Mesenchymal stem cell (in vitro differentiated cells and primary cell): ENCODE results near the gene PAX5.
A peak's percentile ranks its signal among the peaks of the same experiment; 100 is the strongest.

Source experiments
- DNase-seq: peaks from one replicate; pipeline ENCODE4 v3.0.0-alpha.2; 2013
- H2AFZ ChIP-seq: one replicate; pipeline ENCODE4 v1.6.1; 2013; ENCODE audit warnings: low read depth, mild to moderate bottlenecking, control low read depth, inconsistent platforms, low read length, moderate library complexity
- H2AK5ac ChIP-seq: 2 replicates; pipeline ENCODE4 v1.6.1; 2013; ENCODE audit warnings: low read length, moderate library complexity, mild to moderate bottlenecking, inconsistent platforms; ENCODE audit not compliant: severe bottlenecking
- H2BK120ac ChIP-seq: one replicate; pipeline ENCODE4 v1.6.1; 2013; ENCODE audit warnings: low read depth, mild to moderate bottlenecking, inconsistent platforms, low read length, moderate library complexity
- H2BK12ac ChIP-seq, 2 experiments: one replicate each; pipeline ENCODE4 v1.6.1; 2013; ENCODE audit warnings: inconsistent platforms in 2 of 2, low read length in 2 of 2, mild to moderate bottlenecking in 2 of 2, moderate library complexity in 2 of 2, control low read depth in 1 of 2
- H2BK15ac ChIP-seq: one replicate; pipeline ENCODE4 v1.6.1; 2013; ENCODE audit warnings: mild to moderate bottlenecking, low read depth, inconsistent platforms; ENCODE audit not compliant: poor library complexity, severe bottlenecking
- H2BK5ac ChIP-seq: 2 replicates; pipeline ENCODE4 v1.6.1; 2013; ENCODE audit warnings: low read depth, mild to moderate bottlenecking, low read length, control low read depth, inconsistent platforms; ENCODE audit not compliant: poor library complexity, severe bottlenecking
- H3K14ac ChIP-seq, 2 experiments: one replicate each; pipeline ENCODE4 v1.6.1; 2013; ENCODE audit warnings: inconsistent platforms in 2 of 2, low read length in 2 of 2, control low read depth in 1 of 2, mild to moderate bottlenecking in 1 of 2, moderate library complexity in 1 of 2
- H3K18ac ChIP-seq, 2 experiments: one replicate each; pipeline ENCODE4 v1.6.1; 2013; ENCODE audit warnings: inconsistent platforms in 2 of 2, low read length in 2 of 2, control low read depth in 1 of 2, low read depth in 1 of 2, mild to moderate bottlenecking in 1 of 2
- H3K23ac ChIP-seq, 2 experiments: one replicate each; pipeline ENCODE4 v1.6.1; 2013; ENCODE audit warnings: inconsistent platforms in 2 of 2, low read length in 2 of 2, mild to moderate bottlenecking in 2 of 2, moderate library complexity in 2 of 2, control low read depth in 1 of 2
- H3K27ac ChIP-seq: 2 replicates; pipeline ENCODE4 v1.5.1; 2013; ENCODE audit warnings: mild to moderate bottlenecking, moderate library complexity, low read length, control low read depth, inconsistent platforms; ENCODE audit not compliant: poor library complexity, severe bottlenecking
- H3K27me3 ChIP-seq, 2 experiments: 2 replicates each; pipeline versions ENCODE4 v1.6.1 to v1.7.0; 2013; ENCODE audit warnings: low read length in 2 of 2, mild to moderate bottlenecking in 2 of 2, moderate library complexity in 2 of 2, control low read depth in 1 of 2, inconsistent platforms in 1 of 2; ENCODE audit not compliant: control insufficient read depth in 1 of 2, insufficient read depth in 1 of 2
- H3K36me3 ChIP-seq, 2 experiments: 2 replicates each; pipeline versions ENCODE4 v1.6.1 to v1.7.0; 2013; ENCODE audit warnings: low read length in 2 of 2, control low read depth in 1 of 2, inconsistent platforms in 1 of 2, low read depth in 1 of 2, mild to moderate bottlenecking in 1 of 2; ENCODE audit not compliant: insufficient read depth in 2 of 2, control insufficient read depth in 1 of 2
- H3K4ac ChIP-seq, 2 experiments: one replicate each; pipeline ENCODE4 v1.6.1; 2013; ENCODE audit warnings: inconsistent platforms in 2 of 2, low read length in 2 of 2, mild to moderate bottlenecking in 2 of 2, moderate library complexity in 2 of 2, control low read depth in 1 of 2, low read depth in 1 of 2
- H3K4me1 ChIP-seq: 2 replicates; pipeline ENCODE4 v1.6.1; 2013; ENCODE audit warnings: low read depth, low read length, control low read depth; ENCODE audit not compliant: control insufficient read depth, insufficient read depth
- H3K4me2 ChIP-seq: 2 replicates; pipeline ENCODE4 v1.6.1; 2013; ENCODE audit warnings: low read length, mild to moderate bottlenecking, inconsistent platforms; ENCODE audit not compliant: poor library complexity, severe bottlenecking
- H3K4me3 ChIP-seq, 2 experiments: 2 replicates each; pipeline versions ENCODE4 v1.5.1 to v1.7.0; 2013; ENCODE audit warnings: low read length in 2 of 2, mild to moderate bottlenecking in 2 of 2, control low read depth in 1 of 2, low read depth in 1 of 2; ENCODE audit not compliant: insufficient read depth in 1 of 2
- H3K79me1 ChIP-seq: replicated peaks from 2 replicates; pipeline ENCODE4 v1.6.1; 2013; ENCODE audit warnings: mild to moderate bottlenecking, control low read depth, low read length, inconsistent platforms; ENCODE audit not compliant: poor library complexity, severe bottlenecking
- H3K9ac ChIP-seq: 2 replicates; pipeline ENCODE4 v1.7.0; 2013; ENCODE audit warnings: mild to moderate bottlenecking, low read length, moderate library complexity
- H3K9me3 ChIP-seq: 2 replicates; pipeline ENCODE4 v1.7.0; 2013; ENCODE audit warnings: mild to moderate bottlenecking, low read length; ENCODE audit not compliant: control insufficient read depth
- H4K8ac ChIP-seq: one replicate; pipeline ENCODE4 v1.6.1; 2013; ENCODE audit warnings: inconsistent platforms, mild to moderate bottlenecking, low read length, moderate library complexity
- H4K91ac ChIP-seq: one replicate; pipeline ENCODE4 v1.6.1; 2013; ENCODE audit warnings: mild to moderate bottlenecking, low read length, inconsistent platforms
- WGBS: methylation state at CpG from one replicate; pipeline ENCODE4 v1.1.7; 2013; ENCODE audit warnings: mixed read lengths; 5-methylcytosine and 5-hydroxymethylcytosine counted together

PAX5 gene

DNA sequence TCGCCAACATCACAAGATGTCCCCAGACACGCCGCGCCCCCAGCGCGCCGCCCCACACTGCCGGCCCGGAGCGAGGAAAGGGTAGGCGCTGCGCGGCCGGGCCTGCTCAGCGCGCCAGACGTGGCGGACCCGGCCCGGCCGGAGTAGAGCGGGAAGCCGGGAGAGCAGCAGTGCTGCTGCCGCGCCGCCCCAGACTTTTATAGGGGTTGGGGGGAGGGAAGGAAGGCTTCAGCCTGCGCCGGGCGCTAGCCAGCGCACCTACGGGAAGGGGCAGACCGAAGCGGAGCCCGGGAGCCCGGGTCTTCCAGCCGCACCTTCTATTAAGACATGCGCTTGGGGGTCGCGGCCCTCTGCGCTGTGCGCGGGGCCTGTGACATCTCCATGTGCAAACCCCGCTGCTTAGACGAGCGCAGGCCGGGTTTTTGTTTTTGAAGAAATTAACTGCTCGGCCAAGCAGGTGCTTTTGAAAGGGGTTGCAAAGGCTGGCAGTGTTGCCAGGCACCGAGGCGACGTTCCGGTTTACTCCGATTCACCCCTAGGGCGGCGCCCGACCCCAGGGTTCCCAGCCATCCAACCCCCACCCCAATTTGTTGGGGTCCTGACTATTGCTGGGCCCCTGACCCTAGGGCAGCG is 353 bp upstream of the PAX5 start:
- Histone ChIP-seq H3K9ac (no peak overlapping the region), H3K4me2 (peak overlapping the region; percentile 85), H3K79me1 (no peaks in the 10 kb centered on the region), H3K4ac (no peak overlapping the region), H3K14ac (no peak overlapping the region), H3K27me3 (peaks cover 96 to 100% of the 10 kb centered on the region in 2 experiments), H2AK5ac (no peak overlapping the region), H2BK5ac (no peak overlapping the region), H4K8ac (no peak overlapping the region), H2AFZ (no peak overlapping the region), H3K36me3 (no peaks in the 10 kb centered on the region), H2BK12ac (no peak overlapping the region), H3K18ac (no peak overlapping the region), H4K91ac (no peak overlapping the region), H3K4me3 (peak overlapping the region in 1 of 2 experiments; percentile 49), H3K27ac (no peak overlapping the region), H2BK120ac (no peak overlapping the region), H3K9me3 (no peaks in the 10 kb centered on the region), H3K23ac (no peak overlapping the region), H3K4me1 (peaks cover 40% of the 10 kb centered on the region), H2BK15ac (no peak overlapping the region)
- no peak for DNase-seq
- WGBS = under 1% methylated on average over 54 of the region's 56 CpGs

DNA sequence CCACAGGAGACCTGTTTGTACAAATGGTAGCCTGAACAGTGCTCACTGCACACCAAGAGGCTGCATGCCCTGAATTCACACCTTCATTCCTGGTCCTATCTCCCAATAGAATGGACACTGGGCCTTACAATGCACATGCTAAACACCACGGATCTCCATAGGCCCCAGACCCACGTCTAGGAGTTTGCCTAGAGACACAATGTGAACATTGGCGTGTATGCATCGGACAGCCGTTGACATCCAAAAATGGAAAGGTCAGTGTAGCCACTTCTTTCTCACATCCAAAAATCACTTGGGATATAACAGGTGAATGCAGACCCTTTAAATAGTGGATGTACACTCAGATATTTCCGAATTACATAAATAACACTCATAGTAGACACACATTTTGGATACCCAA is 927 bp downstream of the PAX5 start:
- H3K9ac ChIP-seq = no peak overlapping the region
- H3K27me3 ChIP-seq = peaks cover 98 to 100% of the 10 kb centered on the region in 2 experiments
- H3K4me2 ChIP-seq = no peak overlapping the region
- no peak for DNase-seq
- no peak overlapping the region for H3K4me3 ChIP-seq
- no peak overlapping the region for H2BK12ac ChIP-seq
- H3K79me1 ChIP-seq = no peaks in the 10 kb centered on the region
- no peak overlapping the region for H2BK120ac ChIP-seq
- H3K23ac ChIP-seq = no peak overlapping the region
- no peak overlapping the region for H2AK5ac ChIP-seq
- 69% methylated on average over 6 of the region's 6 CpGs for WGBS
- H2AFZ ChIP-seq = no peak overlapping the region
- no peak overlapping the region for H3K14ac ChIP-seq
- H3K18ac ChIP-seq = no peak overlapping the region
- no peak overlapping the region for H3K27ac ChIP-seq
- H4K8ac ChIP-seq = no peak overlapping the region
- no peaks in the 10 kb centered on the region for H3K36me3 ChIP-seq
- H3K4me1 ChIP-seq = peaks cover 40% of the 10 kb centered on the region
- no peak overlapping the region for H2BK5ac ChIP-seq
- H3K4ac ChIP-seq = no peak overlapping the region
- H4K91ac ChIP-seq = no peak overlapping the region
- H3K9me3 ChIP-seq = peaks cover 5% of the 10 kb centered on the region
- no peak overlapping the region for H2BK15ac ChIP-seq

DNA sequence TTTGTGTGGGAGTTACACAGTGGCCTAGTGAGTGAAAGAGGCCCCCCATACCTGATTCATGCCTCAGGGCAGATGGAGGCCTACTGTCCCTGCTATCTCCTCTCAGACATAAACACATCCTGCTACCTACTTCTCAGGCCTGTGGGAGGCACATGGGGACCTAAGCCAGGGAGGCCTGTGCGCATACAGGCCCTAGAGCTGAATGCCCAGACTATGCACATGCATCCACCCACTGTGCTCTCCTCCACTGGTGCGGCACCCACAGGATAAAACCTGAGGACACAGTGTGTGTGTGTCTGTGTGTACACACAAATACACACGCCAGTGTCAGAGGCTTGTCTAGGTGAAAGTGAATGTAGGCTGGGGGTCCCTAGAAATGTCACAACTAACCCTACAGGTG is 1.4 kb downstream of the PAX5 start:
- no peak overlapping the region for H3K23ac ChIP-seq
- H3K14ac ChIP-seq = no peak overlapping the region
- no peak overlapping the region for H2BK120ac ChIP-seq
- no peak overlapping the region for H2BK12ac ChIP-seq
- H2AFZ ChIP-seq = no peak overlapping the region
- 100% methylated on average over 1 of the region's 3 CpGs for WGBS
- H3K79me1 ChIP-seq = no peaks in the 10 kb centered on the region
- no peak overlapping the region for H3K27ac ChIP-seq
- DNase-seq = no peak
- H4K91ac ChIP-seq = no peak overlapping the region
- H3K4ac ChIP-seq = no peak overlapping the region
- no peak overlapping the region for H3K9ac ChIP-seq
- H2BK5ac ChIP-seq = no peak overlapping the region
- H2AK5ac ChIP-seq = no peak overlapping the region
- H2BK15ac ChIP-seq = no peak overlapping the region
- H3K4me3 ChIP-seq = no peak overlapping the region
- no peaks in the 10 kb centered on the region for H3K36me3 ChIP-seq
- H3K9me3 ChIP-seq = peaks cover 5% of the 10 kb centered on the region
- H4K8ac ChIP-seq = no peak overlapping the region
- H3K4me1 ChIP-seq = peaks cover 38% of the 10 kb centered on the region
- H3K4me2 ChIP-seq = no peak overlapping the region
- H3K27me3 ChIP-seq = peaks cover 98 to 100% of the 10 kb centered on the region in 2 experiments
- H3K18ac ChIP-seq = no peak overlapping the region

DNA sequence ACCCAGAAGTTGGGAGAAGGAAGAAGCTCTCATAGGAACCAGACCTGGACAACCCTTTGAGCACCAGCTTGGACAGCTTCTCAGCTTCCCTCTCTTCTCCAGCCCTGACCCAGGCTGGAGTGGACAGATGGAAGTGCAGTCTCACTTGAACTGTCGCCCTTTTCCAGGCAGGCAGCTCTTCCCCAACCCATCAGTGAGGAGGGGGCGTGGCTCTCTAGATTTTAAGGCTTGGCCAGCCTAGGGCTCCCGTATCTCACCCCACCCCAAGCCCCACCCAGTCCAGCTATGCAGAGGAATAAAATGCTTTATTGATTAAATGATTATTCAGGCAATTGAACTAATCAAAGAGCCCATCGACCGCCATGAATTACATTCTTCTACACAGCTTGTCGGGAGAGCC is 2.2 kb downstream of the PAX5 start:
- Histone ChIP-seq H2BK5ac (no peak overlapping the region), H2AK5ac (no peak overlapping the region), H2AFZ (no peak overlapping the region), H3K4me2 (no peak overlapping the region), H4K8ac (no peak overlapping the region), H3K18ac (no peak overlapping the region), H3K9ac (no peak overlapping the region), H3K27ac (no peak overlapping the region), H3K4me1 (peaks cover 38% of the 10 kb centered on the region), H4K91ac (no peak overlapping the region), H2BK120ac (no peak overlapping the region), H2BK12ac (no peak overlapping the region), H3K23ac (no peak overlapping the region), H3K27me3 (peaks cover 96 to 100% of the 10 kb centered on the region in 2 experiments), H3K9me3 (peaks cover 5% of the 10 kb centered on the region), H3K79me1 (no peaks in the 10 kb centered on the region), H3K36me3 (no peaks in the 10 kb centered on the region), H2BK15ac (no peak overlapping the region), H3K14ac (no peak overlapping the region), H3K4ac (no peak overlapping the region), H3K4me3 (no peak overlapping the region)
- WGBS = 85% methylated on average over 3 of the region's 6 CpGs
- no peak for DNase-seq
